Measurements from ENCODE around the gene ZDHHC11B. TPM values are rescaled to one million over a fixed set of nuclear protein-coding genes. Genes with fewer than 3 reads are reported as not detected.
"Not testable (repeated sequence)": the region's sequence is repeated elsewhere in the genome, so short reads cannot be mapped to it uniquely, and the experiment has no call there.

The ZDHHC11B gene
- total RNA-seq, 1 donor = under 0.01 TPM

- no peak overlapping the region for H3K4me3 ChIP-seq (ENCODE audit: low read depth, low read length)
- no peak for TF ChIP-seq CTCF (IDR thresholded peaks at IDR 0.05; ENCODE audit: insufficient read depth, low read length)
- no peak for DNase-seq (ENCODE audit: low read depth)
These were observed 26.4 kb downstream of the ZDHHC11B start for GRCh38 chr5:757931-758697.

- TF ChIP-seq CTCF (IDR thresholded peaks at IDR 0.05; ENCODE audit: insufficient read depth, low read length) = no peak
- no peak overlapping the region for H3K4me3 ChIP-seq (ENCODE audit: low read depth, low read length)
- no peak for DNase-seq (ENCODE audit: low read depth)
These were observed 27.1 kb downstream of the ZDHHC11B start for GRCh38 chr5:757346-757930.

GRCh38 chr5:756865-757345 lies 27.6 kb downstream of the ZDHHC11B start:
- no peak for DNase-seq (ENCODE audit: low read depth)
- H3K4me3 ChIP-seq (ENCODE audit: low read depth, low read length) = no peak overlapping the region
- TF ChIP-seq CTCF (IDR thresholded peaks at IDR 0.05; ENCODE audit: insufficient read depth, low read length) = no peak

GRCh38 chr5:756171-756570 lies 28.4 kb downstream of the ZDHHC11B start:
- DNase-seq (ENCODE audit: low read depth) = no peak
- no peak for TF ChIP-seq CTCF (IDR thresholded peaks at IDR 0.05; ENCODE audit: insufficient read depth, low read length)
- H3K4me3 ChIP-seq (ENCODE audit: low read depth, low read length) = no peak overlapping the region

- H3K4me3 ChIP-seq (ENCODE audit: low read depth, low read length); DNase-seq (ENCODE audit: low read depth): not testable (repeated sequence)
These were observed 30.3 kb downstream of the ZDHHC11B start for GRCh38 chr5:754143-754632.

GRCh38 chr5:753567-754142 lies 30.9 kb downstream of the ZDHHC11B start:
- DNase-seq (ENCODE audit: low read depth); H3K4me3 ChIP-seq (ENCODE audit: low read depth, low read length): not testable (repeated sequence)

- not testable (repeated sequence) for H3K4me3 ChIP-seq (ENCODE audit: low read depth, low read length); DNase-seq (ENCODE audit: low read depth)
These were observed 31.9 kb downstream of the ZDHHC11B start for GRCh38 chr5:752532-753115.

GRCh38 chr5:751992-752391 lies 32.5 kb downstream of the ZDHHC11B start:
- H3K4me3 ChIP-seq (ENCODE audit: low read depth, low read length) = not testable (repeated sequence)

More at GRCh38 chr5:751992-752391, 32.5 kb downstream of the ZDHHC11B start:
- DNase-seq (ENCODE audit: low read depth) = not testable (repeated sequence)
